K562 (cell line): ENCODE data around the gene KCNN4. TPM values are rescaled to one million over a fixed set of nuclear protein-coding genes. Genes with fewer than 3 reads are reported as not detected.

ENCODE experiments used
- BRF1 ChIP-seq: IDR thresholded peaks from 3 replicates; pipeline ENCODE4 v1.6.1; 2011; ENCODE audit warnings: borderline replicate concordance, mild to moderate bottlenecking; ENCODE audit not compliant: insufficient read length; ENCODE audit errors: extremely low read depth
- TAF7 ChIP-seq: fragments of 450-650 bp; IDR thresholded peaks from 2 replicates; pipeline ENCODE4 v1.6.1; 2016; ENCODE audit warnings: missing genetic modification characterization, missing compliant biosample characterization
- polyA plus RNA-seq, 8 experiments: library from polyadenylated mRNA; depleted of rRNA in 4 of 8; stranded (reverse) in 5 of 8; unstranded in 3 of 8; fragments of >200 nt; fragmentation: Nextera tagmentation in 2 of 8; fragmentation: Illumina TruSeq in 1 of 8; extraction: Ambion mirVana in 2 of 8; extraction: Trizol in 1 of 8; gene quantifications; 2 replicates each; pipeline versions ENCODE4 v1.2.1 to v1.2.3, GENCODE V29; 2011 to 2014; ENCODE audit warnings: inconsistent platforms in 1 of 8, missing spikeins in 1 of 8
- total RNA-seq, 7 experiments: library from RNA; depleted of rRNA in 6 of 7; stranded (reverse); fragments of >200 nt in 6 of 7; fragmentation: Illumina TruSeq in 2 of 7; extraction: Trizol in 2 of 7; gene quantifications; 2 replicates each; pipeline versions ENCODE4 v1.2.1 to v1.2.3, GENCODE V29; 2011 to 2021; ENCODE audit warnings: low replicate concordance in 1 of 7
- TF ChIP-seq, protein P1 (sequence below): fragments of 450-650 bp; formaldehyde crosslinking; IDR thresholded peaks from 2 replicates; pipeline ENCODE4 v1.4.0; 2020; ENCODE audit warnings: mild to moderate bottlenecking, moderate library complexity
- TF ChIP-seq, protein P2 (sequence below): fragments of 450-650 bp; IDR thresholded peaks from 2 replicates; pipeline ENCODE4 v1.6.1; 2017; ENCODE audit warnings: antibody characterized with exemption
- TF ChIP-seq, protein P3 (sequence below): fragments of 250-450 bp; sonication (Bioruptor Pico); IDR thresholded peaks from 2 replicates; pipeline ENCODE4 v1.4.0; 2020; ENCODE audit warnings: mild to moderate bottlenecking, moderate library complexity, borderline replicate concordance
- TF ChIP-seq, protein P4 (sequence below): fragments of 450-650 bp; IDR thresholded peaks from 2 replicates; pipeline ENCODE4 v1.6.1; 2016; ENCODE audit warnings: mild to moderate bottlenecking, moderate library complexity

The KCNN4 gene
- total and polyA plus RNA-seq, 9 of the 15 experiments (the other 6 are each of a cell fraction or from before 2014, with no cell fraction given), result 0.53 to 37.7 (median 25.9) TPM

DNA sequence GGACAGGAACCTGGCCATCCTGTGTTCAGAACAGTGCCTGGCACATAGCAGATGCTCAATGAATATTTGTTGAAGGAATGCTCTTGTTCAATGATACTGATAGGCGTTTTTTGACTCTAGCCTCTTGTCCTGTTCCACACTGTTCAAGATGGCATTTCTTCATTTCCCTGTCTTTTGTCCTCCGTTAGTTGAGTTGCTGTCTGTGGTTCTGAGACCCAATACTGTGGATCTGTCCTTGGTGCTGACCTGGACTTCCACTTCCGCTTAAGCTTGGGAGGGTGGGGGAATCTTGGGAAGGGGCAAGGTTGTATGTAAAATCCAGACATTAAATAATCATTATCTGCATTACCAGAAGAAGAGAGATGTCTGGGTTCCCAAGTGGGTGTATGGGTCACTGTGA is 8.3 kb upstream of the KCNN4 start (continued):
- TF ChIP-seq, protein P1, sequence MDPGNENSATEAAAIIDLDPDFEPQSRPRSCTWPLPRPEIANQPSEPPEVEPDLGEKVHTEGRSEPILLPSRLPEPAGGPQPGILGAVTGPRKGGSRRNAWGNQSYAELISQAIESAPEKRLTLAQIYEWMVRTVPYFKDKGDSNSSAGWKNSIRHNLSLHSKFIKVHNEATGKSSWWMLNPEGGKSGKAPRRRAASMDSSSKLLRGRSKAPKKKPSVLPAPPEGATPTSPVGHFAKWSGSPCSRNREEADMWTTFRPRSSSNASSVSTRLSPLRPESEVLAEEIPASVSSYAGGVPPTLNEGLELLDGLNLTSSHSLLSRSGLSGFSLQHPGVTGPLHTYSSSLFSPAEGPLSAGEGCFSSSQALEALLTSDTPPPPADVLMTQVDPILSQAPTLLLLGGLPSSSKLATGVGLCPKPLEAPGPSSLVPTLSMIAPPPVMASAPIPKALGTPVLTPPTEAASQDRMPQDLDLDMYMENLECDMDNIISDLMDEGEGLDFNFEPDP, result no peak
- no peak for TF ChIP-seq BRF1
- TF ChIP-seq, protein P2, sequence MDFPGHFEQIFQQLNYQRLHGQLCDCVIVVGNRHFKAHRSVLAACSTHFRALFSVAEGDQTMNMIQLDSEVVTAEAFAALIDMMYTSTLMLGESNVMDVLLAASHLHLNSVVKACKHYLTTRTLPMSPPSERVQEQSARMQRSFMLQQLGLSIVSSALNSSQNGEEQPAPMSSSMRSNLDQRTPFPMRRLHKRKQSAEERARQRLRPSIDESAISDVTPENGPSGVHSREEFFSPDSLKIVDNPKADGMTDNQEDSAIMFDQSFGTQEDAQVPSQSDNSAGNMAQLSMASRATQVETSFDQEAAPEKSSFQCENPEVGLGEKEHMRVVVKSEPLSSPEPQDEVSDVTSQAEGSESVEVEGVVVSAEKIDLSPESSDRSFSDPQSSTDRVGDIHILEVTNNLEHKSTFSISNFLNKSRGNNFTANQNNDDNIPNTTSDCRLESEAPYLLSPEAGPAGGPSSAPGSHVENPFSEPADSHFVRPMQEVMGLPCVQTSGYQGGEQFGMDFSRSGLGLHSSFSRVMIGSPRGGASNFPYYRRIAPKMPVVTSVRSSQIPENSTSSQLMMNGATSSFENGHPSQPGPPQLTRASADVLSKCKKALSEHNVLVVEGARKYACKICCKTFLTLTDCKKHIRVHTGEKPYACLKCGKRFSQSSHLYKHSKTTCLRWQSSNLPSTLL, result no peak
- TF ChIP-seq, protein P3, sequence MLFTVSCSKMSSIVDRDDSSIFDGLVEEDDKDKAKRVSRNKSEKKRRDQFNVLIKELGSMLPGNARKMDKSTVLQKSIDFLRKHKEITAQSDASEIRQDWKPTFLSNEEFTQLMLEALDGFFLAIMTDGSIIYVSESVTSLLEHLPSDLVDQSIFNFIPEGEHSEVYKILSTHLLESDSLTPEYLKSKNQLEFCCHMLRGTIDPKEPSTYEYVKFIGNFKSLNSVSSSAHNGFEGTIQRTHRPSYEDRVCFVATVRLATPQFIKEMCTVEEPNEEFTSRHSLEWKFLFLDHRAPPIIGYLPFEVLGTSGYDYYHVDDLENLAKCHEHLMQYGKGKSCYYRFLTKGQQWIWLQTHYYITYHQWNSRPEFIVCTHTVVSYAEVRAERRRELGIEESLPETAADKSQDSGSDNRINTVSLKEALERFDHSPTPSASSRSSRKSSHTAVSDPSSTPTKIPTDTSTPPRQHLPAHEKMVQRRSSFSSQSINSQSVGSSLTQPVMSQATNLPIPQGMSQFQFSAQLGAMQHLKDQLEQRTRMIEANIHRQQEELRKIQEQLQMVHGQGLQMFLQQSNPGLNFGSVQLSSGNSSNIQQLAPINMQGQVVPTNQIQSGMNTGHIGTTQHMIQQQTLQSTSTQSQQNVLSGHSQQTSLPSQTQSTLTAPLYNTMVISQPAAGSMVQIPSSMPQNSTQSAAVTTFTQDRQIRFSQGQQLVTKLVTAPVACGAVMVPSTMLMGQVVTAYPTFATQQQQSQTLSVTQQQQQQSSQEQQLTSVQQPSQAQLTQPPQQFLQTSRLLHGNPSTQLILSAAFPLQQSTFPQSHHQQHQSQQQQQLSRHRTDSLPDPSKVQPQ, result no peak
- no peak for TF ChIP-seq TAF7
- TF ChIP-seq, protein P4, sequence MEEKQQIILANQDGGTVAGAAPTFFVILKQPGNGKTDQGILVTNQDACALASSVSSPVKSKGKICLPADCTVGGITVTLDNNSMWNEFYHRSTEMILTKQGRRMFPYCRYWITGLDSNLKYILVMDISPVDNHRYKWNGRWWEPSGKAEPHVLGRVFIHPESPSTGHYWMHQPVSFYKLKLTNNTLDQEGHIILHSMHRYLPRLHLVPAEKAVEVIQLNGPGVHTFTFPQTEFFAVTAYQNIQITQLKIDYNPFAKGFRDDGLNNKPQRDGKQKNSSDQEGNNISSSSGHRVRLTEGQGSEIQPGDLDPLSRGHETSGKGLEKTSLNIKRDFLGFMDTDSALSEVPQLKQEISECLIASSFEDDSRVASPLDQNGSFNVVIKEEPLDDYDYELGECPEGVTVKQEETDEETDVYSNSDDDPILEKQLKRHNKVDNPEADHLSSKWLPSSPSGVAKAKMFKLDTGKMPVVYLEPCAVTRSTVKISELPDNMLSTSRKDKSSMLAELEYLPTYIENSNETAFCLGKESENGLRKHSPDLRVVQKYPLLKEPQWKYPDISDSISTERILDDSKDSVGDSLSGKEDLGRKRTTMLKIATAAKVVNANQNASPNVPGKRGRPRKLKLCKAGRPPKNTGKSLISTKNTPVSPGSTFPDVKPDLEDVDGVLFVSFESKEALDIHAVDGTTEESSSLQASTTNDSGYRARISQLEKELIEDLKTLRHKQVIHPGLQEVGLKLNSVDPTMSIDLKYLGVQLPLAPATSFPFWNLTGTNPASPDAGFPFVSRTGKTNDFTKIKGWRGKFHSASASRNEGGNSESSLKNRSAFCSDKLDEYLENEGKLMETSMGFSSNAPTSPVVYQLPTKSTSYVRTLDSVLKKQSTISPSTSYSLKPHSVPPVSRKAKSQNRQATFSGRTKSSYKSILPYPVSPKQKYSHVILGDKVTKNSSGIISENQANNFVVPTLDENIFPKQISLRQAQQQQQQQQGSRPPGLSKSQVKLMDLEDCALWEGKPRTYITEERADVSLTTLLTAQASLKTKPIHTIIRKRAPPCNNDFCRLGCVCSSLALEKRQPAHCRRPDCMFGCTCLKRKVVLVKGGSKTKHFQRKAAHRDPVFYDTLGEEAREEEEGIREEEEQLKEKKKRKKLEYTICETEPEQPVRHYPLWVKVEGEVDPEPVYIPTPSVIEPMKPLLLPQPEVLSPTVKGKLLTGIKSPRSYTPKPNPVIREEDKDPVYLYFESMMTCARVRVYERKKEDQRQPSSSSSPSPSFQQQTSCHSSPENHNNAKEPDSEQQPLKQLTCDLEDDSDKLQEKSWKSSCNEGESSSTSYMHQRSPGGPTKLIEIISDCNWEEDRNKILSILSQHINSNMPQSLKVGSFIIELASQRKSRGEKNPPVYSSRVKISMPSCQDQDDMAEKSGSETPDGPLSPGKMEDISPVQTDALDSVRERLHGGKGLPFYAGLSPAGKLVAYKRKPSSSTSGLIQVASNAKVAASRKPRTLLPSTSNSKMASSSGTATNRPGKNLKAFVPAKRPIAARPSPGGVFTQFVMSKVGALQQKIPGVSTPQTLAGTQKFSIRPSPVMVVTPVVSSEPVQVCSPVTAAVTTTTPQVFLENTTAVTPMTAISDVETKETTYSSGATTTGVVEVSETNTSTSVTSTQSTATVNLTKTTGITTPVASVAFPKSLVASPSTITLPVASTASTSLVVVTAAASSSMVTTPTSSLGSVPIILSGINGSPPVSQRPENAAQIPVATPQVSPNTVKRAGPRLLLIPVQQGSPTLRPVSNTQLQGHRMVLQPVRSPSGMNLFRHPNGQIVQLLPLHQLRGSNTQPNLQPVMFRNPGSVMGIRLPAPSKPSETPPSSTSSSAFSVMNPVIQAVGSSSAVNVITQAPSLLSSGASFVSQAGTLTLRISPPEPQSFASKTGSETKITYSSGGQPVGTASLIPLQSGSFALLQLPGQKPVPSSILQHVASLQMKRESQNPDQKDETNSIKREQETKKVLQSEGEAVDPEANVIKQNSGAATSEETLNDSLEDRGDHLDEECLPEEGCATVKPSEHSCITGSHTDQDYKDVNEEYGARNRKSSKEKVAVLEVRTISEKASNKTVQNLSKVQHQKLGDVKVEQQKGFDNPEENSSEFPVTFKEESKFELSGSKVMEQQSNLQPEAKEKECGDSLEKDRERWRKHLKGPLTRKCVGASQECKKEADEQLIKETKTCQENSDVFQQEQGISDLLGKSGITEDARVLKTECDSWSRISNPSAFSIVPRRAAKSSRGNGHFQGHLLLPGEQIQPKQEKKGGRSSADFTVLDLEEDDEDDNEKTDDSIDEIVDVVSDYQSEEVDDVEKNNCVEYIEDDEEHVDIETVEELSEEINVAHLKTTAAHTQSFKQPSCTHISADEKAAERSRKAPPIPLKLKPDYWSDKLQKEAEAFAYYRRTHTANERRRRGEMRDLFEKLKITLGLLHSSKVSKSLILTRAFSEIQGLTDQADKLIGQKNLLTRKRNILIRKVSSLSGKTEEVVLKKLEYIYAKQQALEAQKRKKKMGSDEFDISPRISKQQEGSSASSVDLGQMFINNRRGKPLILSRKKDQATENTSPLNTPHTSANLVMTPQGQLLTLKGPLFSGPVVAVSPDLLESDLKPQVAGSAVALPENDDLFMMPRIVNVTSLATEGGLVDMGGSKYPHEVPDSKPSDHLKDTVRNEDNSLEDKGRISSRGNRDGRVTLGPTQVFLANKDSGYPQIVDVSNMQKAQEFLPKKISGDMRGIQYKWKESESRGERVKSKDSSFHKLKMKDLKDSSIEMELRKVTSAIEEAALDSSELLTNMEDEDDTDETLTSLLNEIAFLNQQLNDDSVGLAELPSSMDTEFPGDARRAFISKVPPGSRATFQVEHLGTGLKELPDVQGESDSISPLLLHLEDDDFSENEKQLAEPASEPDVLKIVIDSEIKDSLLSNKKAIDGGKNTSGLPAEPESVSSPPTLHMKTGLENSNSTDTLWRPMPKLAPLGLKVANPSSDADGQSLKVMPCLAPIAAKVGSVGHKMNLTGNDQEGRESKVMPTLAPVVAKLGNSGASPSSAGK, result no peak
